Activated CD4-positive, alpha-beta T cell treated with anti-CD3 and anti-CD28 coated beads for 48 hours (primary cell): ENCODE results near the gene SPATS2.
"Not testable (repeated sequence)": the region's sequence is repeated elsewhere in the genome, so short reads cannot be mapped to it uniquely, and the experiment has no call there.

Experiments
- DNase-seq: peaks from one replicate; pipeline ENCODE4 v3.0.0-alpha.2; 2020

The SPATS2 gene

DNA sequence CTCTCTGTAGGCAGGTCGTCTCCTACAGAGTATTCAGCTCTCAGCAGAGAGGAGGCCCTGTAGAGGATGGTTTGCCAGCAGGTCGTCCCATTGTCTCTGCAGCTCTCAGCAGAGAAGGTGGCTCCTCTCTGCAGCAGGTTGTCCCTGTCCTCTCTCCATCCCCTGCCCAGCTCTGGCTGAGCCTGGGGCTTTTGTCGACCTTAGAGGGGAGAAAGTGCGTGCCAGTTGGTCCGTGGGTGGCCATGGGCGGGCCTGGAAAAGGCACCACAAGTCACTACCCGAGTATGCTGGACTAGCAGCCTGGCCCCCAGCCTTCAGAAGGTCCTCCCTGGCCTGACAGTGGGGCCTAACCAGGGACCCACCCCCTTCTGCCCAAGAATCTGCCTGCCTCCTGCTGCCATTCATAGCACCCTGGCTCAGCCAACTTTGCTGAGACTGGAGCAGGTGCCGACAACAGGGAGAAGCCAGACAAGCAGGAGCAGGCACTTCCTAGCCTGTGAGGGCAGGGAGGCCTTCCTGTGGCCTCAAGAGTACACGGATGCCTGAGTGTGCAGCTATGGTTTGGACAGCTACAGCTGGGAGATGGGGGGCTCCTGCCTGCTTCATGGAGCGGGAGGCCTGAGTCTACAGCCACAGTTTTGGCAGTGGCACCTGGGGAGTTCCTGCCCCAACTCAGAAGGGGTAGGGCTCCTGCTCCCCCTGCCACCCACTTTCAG, 111.8 kb downstream of the SPATS2 start:
- DNase-seq: no peak

DNA sequence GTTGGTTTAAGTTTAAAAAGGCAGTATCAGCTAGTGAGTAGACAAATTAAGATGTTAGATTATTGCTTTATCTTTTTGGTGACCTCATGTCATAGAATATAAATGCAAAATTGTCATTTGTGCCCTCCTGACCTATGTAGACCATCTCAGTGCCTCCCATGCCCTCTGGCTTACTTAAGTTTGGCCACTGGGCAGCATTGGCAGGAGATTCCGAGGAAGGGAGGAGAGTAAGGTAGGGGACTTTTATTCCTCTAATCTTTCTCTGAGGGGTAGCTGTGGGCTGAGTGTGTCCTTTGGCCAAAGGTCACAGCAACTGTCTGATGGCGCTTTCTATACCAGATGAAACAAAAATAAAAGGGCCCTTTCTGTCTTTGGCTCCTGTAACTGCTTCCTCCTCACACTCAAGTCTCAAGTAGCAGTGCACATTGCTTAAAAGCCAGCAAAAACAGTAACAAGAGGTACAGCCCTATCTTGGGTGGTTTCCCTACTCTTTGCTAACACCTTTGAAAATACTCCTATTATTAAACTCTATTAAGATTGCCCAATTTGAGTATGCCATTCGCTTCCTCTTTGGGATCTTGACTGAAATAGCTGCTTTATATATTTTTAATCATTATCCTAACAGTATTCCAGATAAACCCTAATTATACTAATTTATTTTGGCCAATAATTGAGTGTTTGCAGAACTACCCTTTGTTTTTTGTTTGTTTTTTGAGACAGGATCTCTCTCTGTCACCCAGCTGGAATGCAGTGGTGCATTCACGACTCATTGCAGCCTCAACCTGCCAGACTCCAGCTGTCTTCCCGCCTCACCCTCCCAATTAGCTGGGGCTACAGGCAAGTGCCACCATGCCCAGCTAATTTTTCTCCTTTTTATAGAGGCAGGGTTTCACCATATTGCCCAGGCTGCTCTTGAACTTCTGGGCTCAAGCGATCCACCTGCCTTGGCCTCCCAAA, 115.1 kb downstream of the SPATS2 start:
- no peak for DNase-seq

DNA sequence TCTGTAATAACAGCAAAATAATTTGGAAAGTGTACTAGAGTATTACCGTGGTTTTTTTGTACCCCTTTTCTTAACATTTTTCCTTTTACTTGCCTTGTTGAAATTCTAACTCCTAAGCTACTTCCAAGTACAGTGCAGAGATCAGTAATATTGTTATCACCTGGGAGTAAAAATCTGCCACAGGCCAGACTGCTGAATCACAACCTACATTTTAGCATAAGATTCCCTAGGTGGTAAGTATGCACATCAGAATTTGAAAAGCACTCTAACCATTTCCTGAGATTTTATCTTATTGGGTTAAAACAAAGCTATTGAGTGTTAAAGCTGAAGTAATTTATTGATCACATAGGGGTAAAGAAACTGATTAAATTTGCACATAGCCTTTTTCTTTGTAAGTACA, 116.4 kb downstream of the SPATS2 start:
- DNase-seq: no peak

DNA sequence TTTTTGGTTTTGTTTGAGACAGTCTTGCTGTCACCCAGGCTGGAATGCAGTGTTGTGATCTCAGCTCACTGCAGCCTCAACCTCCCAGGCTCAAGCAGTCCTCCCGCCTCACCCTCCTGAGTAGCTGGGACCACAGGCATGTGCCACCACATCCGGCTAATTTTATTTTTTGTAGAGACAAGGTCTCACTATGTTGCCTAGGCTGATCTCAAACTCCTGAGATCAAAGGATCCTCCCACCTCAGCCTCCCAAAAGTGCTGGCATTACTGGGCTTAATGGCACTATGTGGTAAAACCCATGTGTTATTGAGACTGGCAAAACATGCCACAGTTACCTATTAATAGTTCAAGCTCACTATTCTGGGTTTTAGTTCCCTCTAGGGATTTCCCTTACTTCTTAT, 120.3 kb downstream of the SPATS2 start:
- no peak for DNase-seq

DNA sequence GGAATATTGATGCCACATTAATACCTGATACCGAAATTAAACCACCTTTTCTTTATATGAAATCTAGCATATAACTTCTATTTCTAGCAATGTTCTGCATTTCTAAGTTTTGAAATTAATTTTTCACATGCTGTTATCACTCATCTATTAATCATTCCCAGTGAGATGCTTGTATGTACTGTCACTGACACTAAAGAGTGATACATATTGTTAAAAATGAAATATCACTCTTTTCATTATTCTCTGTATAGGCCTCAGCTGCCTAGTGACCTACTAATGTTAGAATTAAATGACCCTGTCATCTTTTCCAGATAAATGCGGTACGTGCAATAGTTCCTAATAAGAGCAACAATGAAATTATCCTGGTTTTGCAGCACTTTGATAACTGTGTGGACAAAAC, 121.9 kb downstream of the SPATS2 start:
- DNase-seq: no peak

DNA sequence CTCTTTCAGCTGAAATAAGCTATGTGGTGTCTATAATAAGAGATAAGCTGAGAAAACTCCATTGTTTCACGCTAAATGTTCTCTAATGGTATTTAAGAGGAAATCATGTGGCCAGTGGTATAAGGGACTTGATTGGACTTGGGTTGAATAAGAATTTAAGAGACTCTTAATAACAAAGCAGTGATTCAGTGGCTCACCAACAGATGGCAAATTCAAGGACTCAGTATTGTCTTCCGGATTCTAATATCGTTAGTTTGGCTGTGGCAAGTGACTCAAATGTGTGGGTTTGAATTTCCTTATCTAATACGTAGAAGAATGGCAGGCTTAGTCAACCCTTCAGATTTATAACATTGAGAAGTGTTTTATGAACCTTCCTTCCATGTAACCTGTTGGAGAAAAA, 122.5 kb downstream of the SPATS2 start:
- no peak for DNase-seq

DNA sequence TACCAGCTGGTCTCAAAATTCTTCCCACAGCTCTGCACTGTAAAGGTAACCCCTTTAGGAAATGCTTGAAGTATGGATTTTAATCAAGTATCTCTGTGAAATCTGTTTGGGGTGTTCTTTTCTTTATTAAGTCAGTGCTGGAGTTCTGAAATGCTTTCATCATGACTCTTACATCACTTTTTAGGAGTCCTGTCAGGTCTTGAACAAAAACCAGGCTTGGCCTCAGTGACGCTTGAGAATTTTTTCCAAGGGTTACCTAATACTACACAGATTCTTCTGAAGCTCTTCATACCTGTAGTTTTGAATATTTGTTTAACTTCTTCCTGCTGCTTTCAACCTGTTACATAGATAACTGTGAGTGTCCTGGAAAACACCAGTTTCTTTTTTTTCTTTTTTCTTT, 124.6 kb downstream of the SPATS2 start:
- DNase-seq: no peak

DNA sequence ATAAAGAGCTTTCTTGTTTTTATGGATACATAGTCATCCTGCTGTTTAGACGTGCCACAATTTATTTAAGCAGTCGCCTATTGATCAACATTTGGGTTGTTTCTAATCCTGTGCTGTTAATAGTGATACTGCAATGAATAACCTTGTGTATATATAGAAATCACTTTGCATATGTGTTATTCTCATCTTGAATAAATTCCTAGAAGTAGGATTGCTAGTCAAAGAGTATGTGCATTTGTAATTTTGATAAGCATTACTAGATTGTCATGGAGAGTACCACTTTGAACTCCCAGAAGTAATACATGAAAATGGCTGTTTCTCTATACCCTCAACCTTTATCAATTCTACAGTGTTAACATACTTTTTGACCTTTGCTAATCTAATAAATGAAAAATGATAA, 126.6 kb downstream of the SPATS2 start:
- DNase-seq: no peak

DNA sequence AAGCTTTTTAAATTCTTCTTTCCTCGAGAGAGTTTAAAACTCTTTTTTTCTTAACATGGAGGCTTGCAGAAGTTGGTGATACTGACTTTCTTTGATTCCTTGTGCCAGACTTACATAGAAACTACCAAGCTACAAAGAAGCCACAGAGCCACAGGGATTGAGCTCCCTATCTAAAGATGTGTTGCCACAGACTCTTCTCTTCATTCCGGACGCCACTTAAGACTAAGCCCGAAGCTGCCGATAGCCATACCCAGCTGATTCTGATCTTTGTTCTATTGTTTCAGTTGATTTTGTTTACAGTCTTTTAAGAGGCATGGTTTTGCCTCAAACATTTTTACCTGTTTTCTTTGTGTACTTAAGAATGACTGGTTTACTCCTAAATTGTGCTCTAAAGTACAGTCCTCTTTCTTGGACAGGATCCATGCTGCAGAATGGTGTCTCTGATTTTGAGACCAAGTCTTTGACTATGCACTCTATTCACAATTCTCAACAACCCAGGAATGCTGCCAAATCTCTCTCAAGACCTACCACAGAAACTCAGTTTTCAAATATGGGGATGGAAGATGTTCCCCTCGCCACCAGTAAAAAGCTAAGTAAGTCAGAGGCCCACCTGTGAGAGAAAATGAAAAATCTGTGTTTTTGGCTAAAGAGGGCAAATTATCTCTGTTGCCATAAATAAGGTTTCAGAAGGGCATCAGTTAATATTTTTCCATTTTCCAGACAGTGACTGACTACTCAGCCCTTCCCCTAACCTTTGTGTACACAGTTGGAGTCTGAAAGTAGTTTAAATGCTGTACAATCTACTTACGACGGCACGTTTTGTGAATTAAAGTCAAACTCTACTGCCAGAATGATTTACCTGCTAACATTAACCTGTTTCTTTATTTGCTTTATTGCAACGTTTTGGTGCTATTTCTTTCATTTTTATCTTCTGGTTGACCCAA, 129.4 kb downstream of the SPATS2 start:
- no peak for DNase-seq

DNA sequence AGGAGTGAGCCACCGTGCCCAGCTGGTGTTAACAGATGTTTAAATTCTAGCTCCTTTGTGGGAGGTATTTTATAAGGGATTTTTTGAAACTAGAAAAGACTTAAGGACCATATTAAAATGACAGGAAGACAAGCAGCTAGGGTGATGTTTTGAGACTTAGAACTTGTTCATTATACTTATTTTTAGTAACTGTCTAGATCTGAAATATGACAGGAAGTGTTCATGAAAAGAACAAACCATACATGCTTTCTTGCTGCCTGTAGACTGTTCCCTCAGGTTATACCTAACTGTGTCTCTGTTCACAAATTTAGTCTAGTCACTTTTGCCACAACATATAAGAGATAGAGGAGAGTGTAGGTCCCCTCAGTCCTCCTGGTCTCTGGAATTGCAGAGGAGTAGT, 134.6 kb downstream of the SPATS2 start:
- no peak for DNase-seq

DNA sequence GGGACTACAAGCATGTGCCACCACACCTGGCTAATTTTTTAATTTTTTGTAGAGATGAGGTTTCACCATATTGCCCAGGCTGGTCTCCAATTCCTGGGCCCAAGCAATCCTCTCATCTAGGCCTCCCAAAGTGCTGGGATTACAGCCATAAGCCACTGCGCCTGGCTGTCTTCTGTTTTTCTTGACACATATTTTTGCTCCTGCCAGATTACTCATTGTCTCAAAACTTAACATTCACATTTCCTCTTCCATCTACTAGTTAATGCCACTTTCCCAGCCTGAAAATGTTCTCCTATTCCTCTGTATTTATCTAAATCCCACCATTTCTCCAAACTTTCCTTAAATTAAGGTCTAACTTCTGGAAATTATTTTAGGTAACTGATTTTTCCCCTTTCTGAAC, 135.3 kb downstream of the SPATS2 start:
- DNase-seq: no peak

DNA sequence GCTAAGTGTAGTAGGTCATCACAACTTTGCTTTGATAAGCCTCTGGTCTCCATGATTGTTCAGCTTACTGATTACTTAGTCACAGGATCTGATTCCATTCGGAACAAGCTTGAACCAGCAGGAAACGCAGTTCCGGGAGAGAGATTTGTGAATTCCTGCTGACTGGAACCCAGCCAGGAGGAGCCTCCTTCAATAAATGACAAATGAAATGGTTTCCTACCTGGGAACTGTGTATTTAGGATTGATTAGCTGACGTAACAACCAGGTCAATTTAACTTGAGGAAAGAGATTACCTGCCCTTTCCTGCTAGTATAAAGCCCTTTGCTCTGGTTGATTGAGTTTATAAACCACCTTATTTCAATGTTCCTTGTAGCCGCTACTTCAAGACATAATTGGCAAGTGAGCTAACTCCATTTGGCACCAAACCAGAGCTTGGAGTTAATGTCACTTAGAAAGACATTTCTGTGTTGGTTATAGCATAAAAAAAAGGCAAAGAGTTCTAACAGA, 136.5 kb downstream of the SPATS2 start:
- no peak for DNase-seq

DNA sequence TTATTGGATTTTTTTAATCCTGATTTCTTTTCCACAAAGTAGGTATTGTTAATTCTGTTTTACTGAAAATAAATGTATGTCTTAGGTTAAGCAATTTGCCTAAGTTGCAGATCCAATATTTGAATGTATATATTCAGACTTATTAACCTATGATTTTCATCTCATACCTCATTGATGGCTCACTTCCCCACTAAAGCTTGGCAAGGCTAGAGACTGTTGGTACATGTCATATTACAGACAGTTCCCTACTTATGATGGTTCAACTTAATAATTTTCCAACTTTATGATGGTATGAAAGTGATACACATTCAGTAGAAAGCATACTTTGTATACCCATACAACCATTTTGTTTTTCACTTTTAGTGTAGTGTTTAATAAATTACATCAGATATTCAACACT, 138.4 kb downstream of the SPATS2 start:
- no peak for DNase-seq

DNA sequence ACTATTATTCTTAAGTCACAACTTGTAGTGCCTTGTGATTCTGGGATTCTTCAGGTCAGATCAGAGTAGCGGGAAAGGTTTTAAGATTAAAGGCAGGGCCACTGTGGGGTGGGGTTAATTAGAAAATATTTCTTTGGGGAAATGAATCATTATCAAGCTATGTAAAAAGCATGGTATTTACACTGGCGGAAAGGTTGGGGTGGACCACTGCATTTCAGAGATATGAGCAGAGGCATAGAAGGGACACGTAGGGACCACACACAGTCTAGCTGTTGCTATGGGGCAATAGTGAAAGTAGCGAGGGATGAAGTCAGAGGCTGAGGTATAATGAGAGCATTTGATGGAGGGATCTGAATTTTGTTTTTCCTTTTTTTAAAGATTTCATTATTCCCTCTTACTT, 139.9 kb downstream of the SPATS2 start:
- no peak for DNase-seq

DNA sequence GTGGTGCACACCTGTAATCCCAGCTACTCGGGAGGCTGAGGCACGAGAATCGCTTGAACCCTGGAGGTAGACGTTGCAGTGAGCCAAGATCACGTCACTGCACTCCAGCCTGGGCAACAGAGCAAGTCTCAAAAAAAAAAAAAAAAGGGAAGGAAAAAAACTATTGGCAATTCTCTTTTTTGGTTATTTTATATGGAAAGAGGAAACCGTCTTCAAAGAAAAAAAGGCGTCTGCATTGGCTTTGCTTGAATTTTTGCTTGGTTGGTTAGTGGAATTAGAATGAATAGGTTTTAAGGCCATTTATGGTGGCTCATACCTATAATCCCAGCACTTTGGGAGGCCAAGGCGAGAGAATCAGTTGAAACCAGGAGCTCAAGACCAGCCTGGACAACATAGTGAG, 142.4 kb downstream of the SPATS2 start:
- not testable (repeated sequence) for DNase-seq

DNA sequence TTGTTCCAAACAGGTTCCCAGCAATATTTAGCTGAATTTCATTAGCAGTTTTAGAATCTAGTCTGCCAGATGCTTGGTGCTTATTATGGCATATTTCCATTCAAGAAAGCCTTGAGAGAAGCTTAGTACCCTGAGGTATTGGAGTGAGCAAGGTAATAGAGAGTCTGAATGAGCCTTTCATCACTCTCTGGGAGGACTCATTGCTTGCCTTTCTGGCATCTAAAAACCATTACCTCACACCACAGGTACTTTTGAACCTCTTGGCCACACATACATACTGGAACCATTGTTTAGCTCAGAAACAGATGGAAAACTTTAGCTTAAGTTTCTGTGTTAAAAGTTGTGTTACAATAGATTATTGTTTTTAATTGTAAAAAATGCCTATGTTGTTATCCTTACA, 144.1 kb downstream of the SPATS2 start:
- DNase-seq: no peak

DNA sequence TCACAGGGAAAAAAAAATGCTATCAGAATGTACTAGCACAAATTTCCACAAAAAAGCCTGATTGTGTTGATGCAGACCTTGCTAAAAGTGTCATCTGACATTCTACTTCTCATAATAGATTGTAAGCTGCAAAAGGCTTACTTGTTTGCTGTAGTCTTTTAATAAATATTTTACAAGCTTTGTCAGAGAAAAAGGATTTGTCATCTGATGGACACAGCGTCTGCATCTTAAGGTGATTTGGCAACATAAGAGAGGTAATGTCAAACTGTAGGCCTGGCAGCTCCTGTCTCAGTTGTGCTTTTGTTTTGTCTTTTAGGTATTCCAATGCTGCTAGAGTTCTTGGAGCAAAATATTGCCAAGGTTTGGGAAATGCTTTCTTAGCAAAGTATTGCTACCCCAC, 145.3 kb downstream of the SPATS2 start:
- DNase-seq: no peak

DNA sequence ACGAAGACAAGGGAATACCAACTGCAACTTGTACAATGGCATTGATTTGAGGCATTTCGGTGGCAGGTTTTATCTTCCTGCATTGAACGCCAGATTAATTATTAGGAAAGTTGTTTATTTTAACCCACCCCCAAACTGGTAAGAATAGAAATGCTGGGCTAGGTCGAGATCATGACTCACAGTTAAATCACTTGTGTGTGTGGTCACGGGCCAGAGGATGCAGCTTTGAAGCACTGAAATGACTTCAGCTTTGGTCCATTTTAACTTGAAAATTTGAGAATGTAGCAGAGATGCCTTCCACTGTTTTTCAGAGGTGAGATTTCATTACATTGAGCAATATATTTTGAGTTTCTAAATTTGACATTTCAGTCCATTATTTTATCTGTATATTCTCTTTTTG, 148.0 kb downstream of the SPATS2 start:
- DNase-seq: no peak

DNA sequence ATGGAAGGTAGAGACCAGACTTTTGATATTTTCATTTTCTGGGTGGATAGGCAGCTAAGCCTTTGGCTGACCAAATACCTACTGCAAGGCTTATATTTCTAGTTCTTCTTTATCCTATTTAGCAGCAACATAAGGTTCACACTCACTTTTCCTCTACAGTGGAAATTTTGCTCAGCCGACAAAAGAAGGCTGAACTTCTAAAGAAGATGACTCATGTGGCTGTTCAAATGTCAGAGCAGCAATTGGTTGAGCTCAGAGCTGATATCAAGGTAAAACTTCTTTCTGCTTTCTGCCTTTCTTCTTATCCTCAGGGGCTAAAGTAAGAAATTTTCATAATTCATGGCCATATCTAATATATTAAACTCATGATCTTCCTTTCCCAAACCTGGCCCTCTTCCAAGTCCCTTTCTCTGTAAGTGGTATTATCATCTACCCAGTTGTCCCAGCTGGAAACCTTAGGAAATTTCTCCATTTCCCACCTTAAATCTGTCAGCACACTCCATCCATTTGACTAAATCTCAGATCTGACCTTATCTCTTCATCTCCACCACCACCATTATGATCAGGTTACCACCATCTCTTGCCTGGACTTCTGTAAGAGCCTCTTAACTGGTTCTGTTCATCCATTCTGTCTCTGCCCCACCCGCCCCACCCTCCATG, 151.8 kb downstream of the SPATS2 start:
- DNase-seq: no peak

DNA sequence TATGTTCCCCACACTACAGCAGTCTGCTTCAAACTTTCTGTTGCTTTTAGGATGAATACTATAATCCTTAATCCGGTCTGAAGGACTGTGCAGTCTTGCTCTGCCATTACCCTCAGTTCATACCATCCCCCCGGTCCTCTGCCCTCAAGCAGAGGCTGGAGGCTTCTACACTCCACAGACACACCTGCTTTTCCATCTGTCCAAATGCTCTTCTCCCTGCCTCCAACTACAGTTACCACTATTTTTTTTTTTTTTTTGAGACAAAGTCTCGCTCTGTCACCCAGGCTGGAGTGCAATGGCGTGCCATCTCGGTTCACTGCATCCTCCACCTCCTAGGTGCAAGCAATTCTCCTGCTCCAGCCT, 152.3 kb downstream of the SPATS2 start:
- DNase-seq: no peak

DNA sequence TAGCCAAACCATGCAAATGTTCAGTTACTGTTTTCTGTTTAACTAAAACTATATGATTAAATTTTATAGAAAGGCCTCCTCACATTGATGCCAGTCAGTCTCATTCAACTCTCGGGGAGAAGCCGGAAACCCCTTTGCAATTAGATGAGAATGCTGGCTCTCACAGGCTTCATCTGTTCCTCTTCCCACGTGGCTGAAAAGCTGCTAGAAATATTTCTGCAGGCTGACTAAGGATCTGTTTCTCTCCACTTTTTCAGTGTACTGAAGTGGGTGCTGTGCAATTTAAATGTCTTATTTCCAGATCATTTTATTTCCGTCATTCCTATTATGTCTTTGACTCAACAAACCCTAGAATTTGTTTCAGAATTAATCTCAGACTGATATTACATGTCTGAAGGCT, 154.1 kb downstream of the SPATS2 start:
- no peak for DNase-seq

DNA sequence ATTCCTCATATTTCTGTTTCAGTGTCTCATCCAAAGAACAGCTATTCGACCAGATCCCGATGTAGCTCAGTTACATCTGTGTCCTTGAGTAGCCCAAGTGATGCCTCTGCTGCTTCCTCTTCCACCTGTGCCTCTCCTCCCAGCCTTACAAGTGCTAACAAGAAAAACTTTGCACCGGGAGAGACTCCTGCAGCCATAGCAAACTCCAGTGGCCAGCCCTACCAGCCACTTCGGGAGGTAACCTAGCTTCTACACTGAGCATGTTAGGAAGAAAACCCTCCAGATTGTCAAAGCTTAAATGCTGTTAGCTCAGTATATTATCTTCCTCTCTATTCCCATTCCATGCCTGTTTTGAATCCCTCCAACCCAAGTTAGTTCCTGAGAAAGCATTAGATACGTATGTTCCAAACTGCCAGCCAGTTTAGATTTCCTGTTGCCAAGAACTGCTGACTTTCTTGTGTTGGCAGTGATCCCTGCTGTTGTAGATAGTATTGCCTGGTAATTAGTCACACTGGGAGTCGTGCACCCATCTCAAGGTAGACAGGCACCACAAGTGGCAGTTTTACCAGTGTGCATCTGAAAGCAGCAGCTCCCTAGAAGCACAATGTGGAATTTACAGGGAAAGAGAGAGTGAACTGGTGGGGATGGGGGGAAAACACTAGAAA, 157.5 kb downstream of the SPATS2 start:
- DNase-seq: no peak
